Stimulated activated CD8-positive, alpha-beta memory T cell treated with anti-CD3 and anti-CD28 coated beads, Interleukin-15, amount 100 ng/mL, for 1 hour (primary cell): ENCODE results near the gene GMPPA.

Experiments
- DNase-seq: peaks from one replicate; pipeline ENCODE4 v3.0.0-alpha.2; 2020; ENCODE audit warnings: low read depth

Gene GMPPA

GRCh38 chr2:219506802-219507526, 8.3 kb downstream of the GMPPA start:
- DNase-seq = no peak

GRCh38 chr2:219507581-219508443, 9.1 kb downstream of the GMPPA start:
- no peak for DNase-seq

GRCh38 chr2:219508444-219508734, 9.7 kb downstream of the GMPPA start:
- no peak for DNase-seq

GRCh38 chr2:219508971-219509779, 10.5 kb downstream of the GMPPA start:
- no peak for DNase-seq

GRCh38 chr2:219509780-219510511, 11.3 kb downstream of the GMPPA start:
- peak; percentile 18 for DNase-seq

- no peak for DNase-seq
Observed at GRCh38 chr2:219510512-219511135, 11.9 kb downstream of the GMPPA start.

- DNase-seq = no peak
Observed at GRCh38 chr2:219511547-219512325, 13.0 kb downstream of the GMPPA start.

- DNase-seq = no peak
Observed at GRCh38 chr2:219512524-219513216, 14.0 kb downstream of the GMPPA start.

- no peak for DNase-seq
Observed at GRCh38 chr2:219513787-219514186, 15.1 kb downstream of the GMPPA start.

GRCh38 chr2:219514196-219514761, 15.6 kb downstream of the GMPPA start, which contains the start of gene ASIC4:
Gene ASIC4, plus strand, starts transcription at chr2:219514482. Its CDS starts 243 bp downstream, at chr2:219514725.
- no peak for DNase-seq

GRCh38 chr2:219514836-219515235, 16.1 kb downstream of the GMPPA start:
- DNase-seq = no peak

- no peak for DNase-seq
Observed at GRCh38 chr2:219515874-219516629, 17.4 kb downstream of the GMPPA start.

GRCh38 chr2:219516888-219517287, 18.2 kb downstream of the GMPPA start:
- no peak for DNase-seq

GRCh38 chr2:219517954-219518778, 19.5 kb downstream of the GMPPA start:
- no peak for DNase-seq

GRCh38 chr2:219519526-219519916, 20.8 kb downstream of the GMPPA start:
- no peak for DNase-seq

GRCh38 chr2:219520079-219520478, 21.4 kb downstream of the GMPPA start:
- no peak for DNase-seq

GRCh38 chr2:219521066-219521880, 22.6 kb downstream of the GMPPA start:
- DNase-seq = no peak
